22Rv1 (cell line): ENCODE results near the gene ATP1B2.

ENCODE experiments used
- H3K27ac ChIP-seq: fragments of 450-650 bp; 2 replicates; pipeline ENCODE4 v1.5.1; 2017
- CTCF ChIP-seq: fragments of 450-650 bp; IDR thresholded peaks from 2 replicates; pipeline ENCODE4 v1.5.1; 2017; ENCODE audit warnings: mild to moderate bottlenecking
- ZFX ChIP-seq: fragments of 450-650 bp; IDR thresholded peaks from 2 replicates; pipeline ENCODE4 v1.6.1; 2017; ENCODE audit warnings: antibody characterized with exemption, borderline replicate concordance

Gene ATP1B2

GRCh38 chr17:7687908-7688807, 37.4 kb downstream of the ATP1B2 start, which contains the start of gene WRAP53:
TSS of gene WRAP53 (plus strand) at chr17:7688477. CDS start at chr17:7688649, 172 bp downstream.
- TF ChIP-seq ZFX (no peak), CTCF (peak; percentile 99)

GRCh38 chr17:7688808-7689316, 38.1 kb downstream of the ATP1B2 start:
- H3K27ac ChIP-seq, result peak overlapping the region; percentile 96
- TF ChIP-seq ZFX (no peak), CTCF (no peak)

More at GRCh38 chr17:7687908-7688807, 37.4 kb downstream of the ATP1B2 start, which contains the start of gene WRAP53:
- H3K27ac ChIP-seq, result peak within 1 kb of the TSS; percentile 96

- TF ChIP-seq ZFX (no peak), CTCF (no peak)
- H3K27ac ChIP-seq, result no peak overlapping the region
Measured at GRCh38 chr17:7695586-7695985, 44.9 kb downstream of the ATP1B2 start.

- TF ChIP-seq ZFX (no peak), CTCF (no peak)
- no peak overlapping the region for H3K27ac ChIP-seq
Measured at GRCh38 chr17:7697828-7698588, 47.3 kb downstream of the ATP1B2 start.

GRCh38 chr17:7700510-7700909, 49.8 kb downstream of the ATP1B2 start:
- H3K27ac ChIP-seq, result no peak overlapping the region
- TF ChIP-seq ZFX (no peak), CTCF (no peak)

GRCh38 chr17:7701681-7702080, 51.0 kb downstream of the ATP1B2 start:
- H3K27ac ChIP-seq, result no peak overlapping the region
- TF ChIP-seq ZFX, result no peak
- no peak for TF ChIP-seq CTCF
